Mucosa of descending colon (tissue), 3 donors: ENCODE data around the gene TMEM151A. TPM values are rescaled to one million over a fixed set of nuclear protein-coding genes. Genes with fewer than 3 reads are reported as not detected.

Experiments used
- ATAC-seq: fragments of 200-7000 bp; cut with Tn5 transposase; one replicate; pipeline ENCODE4 v1.9.1; 2020; ENCODE audit warnings: mild to moderate bottlenecking, moderate library complexity
- DNase-seq, 3 donors: peaks; one replicate each; pipeline ENCODE4 v3.0.0-alpha.2; 2020
- H3K36me3 ChIP-seq: fragments of 200-600 bp; one replicate; pipeline ENCODE4 v1.8.0; 2021; ENCODE audit warnings: low read depth, mild to moderate bottlenecking
- H3K4me1 ChIP-seq: fragments of 200-600 bp; one replicate; pipeline ENCODE4 v1.8.0; 2021; ENCODE audit warnings: low read depth, mild to moderate bottlenecking
- H3K4me3 ChIP-seq: fragments of 200-600 bp; one replicate; pipeline ENCODE4 v1.8.0; 2021; ENCODE audit warnings: mild to moderate bottlenecking
- H3K9me3 ChIP-seq: fragments of 200-600 bp; one replicate; pipeline ENCODE4 v1.8.0; 2021; ENCODE audit warnings: mild to moderate bottlenecking
- intact Hi-C, 2 donors: fragments of 100-400 bp; cut with DNase I in 1 of 2; cut with micrococcal nuclease in 1 of 2; formaldehyde crosslinking; loops; one replicate each; pipeline versions ENCODE4 v1.11.0 to v1.11.1; 2022; cut with DNase I, micrococcal nuclease
- total RNA-seq, 3 donors: library from RNA; stranded (reverse); fragmentation: NEBNext Ultra II Directional in 2 of 3; extraction: Animal tissue kit (Norgen Biotek cat#: 25700) in 2 of 3; gene quantifications; one replicate each; pipeline versions ENCODE4 v1.2.1 to v1.2.4, GENCODE V29; 2021 to 2023
- TF ChIP-seq, protein P1 (sequence below): fragments of 200-600 bp; IDR thresholded peaks from one replicate; pipeline ENCODE4 v1.8.0; 2022; ENCODE audit warnings: antibody characterized with exemption, mild to moderate bottlenecking
- donor health status: DM: no; HTN: no; CAD: no; lungs with moderate emphysema.
- donor health status: DM: no; HTN: no; CAD: no.
- donor health status: DM: no; HTN: yes; CAD: no.

Gene TMEM151A
- total RNA-seq, 3 donors from 2014 or later = 0.17 to 0.38 (median 0.27) TPM

DNA sequence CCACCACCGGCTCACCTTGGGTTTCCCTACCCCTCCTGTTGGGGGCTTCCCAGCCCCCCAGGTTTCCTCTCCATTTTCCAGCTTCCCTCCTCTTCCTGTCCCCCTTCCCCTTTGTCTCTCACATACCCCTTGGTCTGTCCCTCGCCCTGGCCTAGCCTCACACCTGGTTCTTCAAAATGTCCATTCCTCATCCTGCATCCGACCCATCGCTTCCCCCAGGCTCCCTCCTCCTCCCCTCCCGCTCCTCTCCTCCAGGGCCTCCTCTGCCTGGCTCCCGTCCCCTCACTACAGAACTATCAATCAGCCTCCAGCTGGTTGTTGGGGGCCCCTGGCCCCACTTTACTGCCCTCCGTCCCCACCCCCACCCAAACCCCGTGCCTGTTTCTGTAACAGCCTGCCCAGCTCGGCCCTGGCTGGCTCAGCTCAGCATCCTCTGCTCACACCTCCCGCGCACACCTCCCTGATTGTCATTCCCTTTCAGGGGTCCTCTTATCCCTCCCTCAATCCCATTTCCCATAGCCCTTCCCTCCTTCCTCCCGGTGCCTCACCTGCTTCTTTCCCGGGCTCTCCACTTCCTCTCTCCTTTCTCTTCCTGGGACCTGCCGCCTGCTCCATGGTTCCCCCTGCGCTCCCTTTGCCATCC lies 12.5 kb upstream of the TMEM151A start:
- intact Hi-C loops = no loop called here
- H3K4me3 ChIP-seq = no peak overlapping the region
- H3K9me3 ChIP-seq = no peaks in the 10 kb centered on the region
- H3K36me3 ChIP-seq = no peaks in the 10 kb centered on the region
- ATAC-seq (no peak), DNase-seq (no peak)
- TF ChIP-seq, protein P1, sequence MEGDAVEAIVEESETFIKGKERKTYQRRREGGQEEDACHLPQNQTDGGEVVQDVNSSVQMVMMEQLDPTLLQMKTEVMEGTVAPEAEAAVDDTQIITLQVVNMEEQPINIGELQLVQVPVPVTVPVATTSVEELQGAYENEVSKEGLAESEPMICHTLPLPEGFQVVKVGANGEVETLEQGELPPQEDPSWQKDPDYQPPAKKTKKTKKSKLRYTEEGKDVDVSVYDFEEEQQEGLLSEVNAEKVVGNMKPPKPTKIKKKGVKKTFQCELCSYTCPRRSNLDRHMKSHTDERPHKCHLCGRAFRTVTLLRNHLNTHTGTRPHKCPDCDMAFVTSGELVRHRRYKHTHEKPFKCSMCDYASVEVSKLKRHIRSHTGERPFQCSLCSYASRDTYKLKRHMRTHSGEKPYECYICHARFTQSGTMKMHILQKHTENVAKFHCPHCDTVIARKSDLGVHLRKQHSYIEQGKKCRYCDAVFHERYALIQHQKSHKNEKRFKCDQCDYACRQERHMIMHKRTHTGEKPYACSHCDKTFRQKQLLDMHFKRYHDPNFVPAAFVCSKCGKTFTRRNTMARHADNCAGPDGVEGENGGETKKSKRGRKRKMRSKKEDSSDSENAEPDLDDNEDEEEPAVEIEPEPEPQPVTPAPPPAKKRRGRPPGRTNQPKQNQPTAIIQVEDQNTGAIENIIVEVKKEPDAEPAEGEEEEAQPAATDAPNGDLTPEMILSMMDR = no peak
- H3K4me1 ChIP-seq = peaks cover 10% of the 10 kb centered on the region

DNA sequence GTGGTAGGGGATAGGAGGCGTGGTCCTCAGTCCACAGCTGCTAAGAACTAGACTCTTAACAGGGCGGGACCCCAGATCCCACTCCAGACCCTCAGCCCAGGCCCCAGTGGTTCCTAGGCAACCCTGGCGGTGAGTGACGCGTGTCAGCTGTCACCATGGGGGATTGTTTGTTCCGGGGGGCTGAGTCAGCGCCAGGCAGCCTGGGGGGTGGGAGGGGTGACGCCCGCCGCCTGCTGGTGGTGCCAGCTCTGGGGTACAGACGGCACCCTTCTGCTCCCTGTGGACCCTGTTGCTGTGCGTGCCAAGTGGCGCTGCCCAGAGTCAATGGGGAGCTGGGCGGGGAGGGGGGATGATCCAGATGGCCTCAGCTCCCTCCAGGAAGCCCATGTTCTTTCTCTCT lies 11.3 kb upstream of the TMEM151A start:
- peaks cover 10% of the 10 kb centered on the region for H3K4me1 ChIP-seq
- ATAC-seq (no peak), DNase-seq (no peak)
- no peaks in the 10 kb centered on the region for H3K9me3 ChIP-seq
- no peak overlapping the region for H3K4me3 ChIP-seq
- intact Hi-C loops = no loop called here
- H3K36me3 ChIP-seq = no peaks in the 10 kb centered on the region
- TF ChIP-seq, protein P1 = no peak

DNA sequence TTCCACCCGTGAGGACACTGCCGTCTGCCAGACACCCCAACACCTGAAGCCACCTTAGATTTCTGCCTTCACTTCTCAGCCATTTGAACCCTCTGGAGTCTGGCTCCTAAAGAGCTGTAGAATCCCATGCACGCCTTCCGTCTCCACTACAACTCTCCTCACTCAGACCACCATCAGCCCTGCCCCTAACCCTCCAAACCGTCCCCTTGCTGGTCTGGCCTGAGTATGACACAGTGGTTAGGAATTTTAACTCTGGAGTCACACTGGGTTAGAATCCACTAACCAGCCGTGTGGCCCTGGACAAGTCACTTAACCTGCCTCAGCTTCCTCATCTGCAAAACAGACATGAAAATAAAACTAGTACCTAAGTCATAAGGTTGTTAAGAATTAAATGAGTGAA lies 10.7 kb upstream of the TMEM151A start:
- Histone ChIP-seq H3K36me3 (no peaks in the 10 kb centered on the region), H3K9me3 (no peaks in the 10 kb centered on the region), H3K4me1 (peaks cover 10% of the 10 kb centered on the region), H3K4me3 (no peak overlapping the region)
- DNase-seq = no peak
- ATAC-seq = no peak
- intact Hi-C loops = no loop called here
- TF ChIP-seq, protein P1 = no peak

DNA sequence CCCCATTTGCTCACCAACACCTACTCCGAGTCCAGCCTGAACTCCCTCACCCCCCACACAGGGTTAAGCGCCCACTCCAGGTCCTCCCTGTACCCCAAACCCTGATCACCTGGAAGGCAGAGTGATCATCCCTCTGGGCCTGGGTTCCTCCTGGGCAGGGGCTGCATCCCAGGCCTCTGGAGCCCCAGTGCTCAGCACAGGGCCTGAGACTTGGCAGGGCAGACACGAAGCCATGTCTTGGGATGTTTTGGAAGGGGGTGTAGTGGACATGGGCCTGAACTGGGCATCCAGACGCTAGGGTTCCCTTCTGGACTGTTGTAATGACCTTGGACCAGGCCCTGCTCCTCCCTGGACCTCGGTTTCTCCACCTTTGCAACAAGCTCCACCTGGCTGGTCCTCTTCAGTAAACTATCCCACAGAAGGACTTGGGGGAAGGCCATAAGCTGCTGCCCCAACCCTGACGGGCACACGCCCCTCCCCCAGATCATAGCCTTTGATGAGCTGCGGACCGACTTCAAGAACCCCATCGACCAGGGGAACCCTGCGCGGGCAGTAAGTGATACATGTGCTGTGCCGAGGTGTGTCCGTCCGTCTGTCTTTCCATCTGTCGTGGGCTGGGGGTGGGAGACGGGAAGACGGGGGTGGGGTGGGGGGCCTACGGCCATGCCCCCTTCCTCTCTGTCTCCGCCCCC lies 9.8 kb upstream of the TMEM151A start:
- no peak for ATAC-seq
- intact Hi-C loops = no loop called here
- Histone ChIP-seq H3K4me3 (no peak overlapping the region), H3K36me3 (no peaks in the 10 kb centered on the region), H3K9me3 (no peaks in the 10 kb centered on the region), H3K4me1 (peaks cover 10% of the 10 kb centered on the region)
- no peak for DNase-seq
- TF ChIP-seq, protein P1 = no peak

DNA sequence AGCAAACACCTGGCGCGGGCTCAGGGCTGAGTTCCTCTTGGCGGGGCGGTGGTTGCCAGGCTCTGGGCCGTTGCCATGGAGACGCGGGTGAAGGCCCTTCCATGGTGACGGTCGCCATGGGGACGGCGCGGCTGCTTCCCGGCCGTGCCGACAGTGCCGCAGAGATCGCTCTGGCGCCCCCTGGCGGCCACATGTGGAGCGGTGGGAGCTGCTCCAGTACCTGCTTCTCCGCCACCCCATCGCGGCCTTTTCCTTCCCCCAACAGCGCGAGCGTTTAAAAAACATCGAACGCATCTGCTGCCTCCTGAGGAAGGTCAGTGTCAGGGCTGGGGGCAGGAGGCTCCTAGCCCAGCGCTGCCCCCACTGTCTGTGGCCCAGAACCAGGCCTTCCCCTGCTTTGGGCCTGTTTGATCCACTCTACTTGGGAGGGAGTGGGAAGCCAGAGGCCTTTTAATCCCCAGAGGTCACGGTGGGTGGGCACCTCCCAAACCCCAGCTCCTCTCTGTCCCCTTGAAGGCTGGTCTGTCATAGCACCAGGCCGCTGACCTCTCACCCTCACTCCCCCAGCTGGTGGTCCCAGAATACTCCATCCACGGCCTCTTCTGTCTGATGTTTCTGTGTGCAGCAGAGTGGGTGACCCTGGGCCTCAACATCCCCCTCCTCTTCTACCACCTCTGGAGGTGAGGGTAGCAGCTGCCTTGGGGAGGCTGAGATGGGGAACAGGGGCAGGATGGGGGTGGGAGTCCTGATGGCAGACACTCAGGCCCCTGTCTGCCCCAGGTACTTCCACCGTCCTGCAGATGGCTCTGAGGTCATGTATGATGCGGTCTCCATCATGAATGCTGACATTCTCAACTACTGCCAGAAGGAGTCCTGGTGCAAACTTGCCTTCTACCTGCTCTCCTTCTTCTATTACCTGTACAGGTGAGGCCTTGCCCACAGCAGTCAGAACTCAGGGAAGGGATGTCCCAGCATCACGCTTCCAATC lies 8.9 kb upstream of the TMEM151A start:
- DNase-seq (peak; percentile 99 to 100 (median 99)), ATAC-seq (peak; percentile 96)
- no peaks in the 10 kb centered on the region for H3K9me3 ChIP-seq
- no peak overlapping the region for H3K4me3 ChIP-seq
- no peaks in the 10 kb centered on the region for H3K36me3 ChIP-seq
- TF ChIP-seq, protein P1 = peak; percentile 98
- intact Hi-C loops = no loop called here
- H3K4me1 ChIP-seq = peaks cover 11% of the 10 kb centered on the region
